Measurements from ENCODE around the gene TMEM154.

TMEM154 gene

DNA sequence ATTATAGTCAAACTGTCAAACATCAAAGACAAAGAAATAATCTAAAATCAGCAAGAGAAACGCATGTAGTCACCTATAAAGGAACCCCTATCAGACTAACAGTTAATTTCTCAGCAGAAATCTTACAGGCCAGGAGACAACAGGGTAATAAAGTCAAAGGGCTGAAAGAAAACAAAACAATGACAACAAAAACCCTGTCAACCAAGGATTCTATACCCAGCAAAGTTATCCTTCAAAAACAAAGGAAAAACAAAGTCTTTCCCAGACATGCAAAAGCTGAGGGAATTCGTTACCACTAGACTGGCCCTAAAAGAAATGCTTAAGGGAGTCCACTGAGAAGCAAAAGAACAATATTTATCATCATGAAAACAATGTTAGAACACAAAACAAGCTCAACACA lies 22.1 kb downstream of the TMEM154 start:
- no peaks in the 10 kb centered on the region for H3K27me3 ChIP-seq (ENCODE audit: control insufficient read depth, insufficient read depth, low read length)
- H3K4me1 ChIP-seq (ENCODE audit: control insufficient read depth, insufficient read depth, low read length): no peaks in the 10 kb centered on the region
- H3K27ac ChIP-seq (ENCODE audit: low read depth, low read length): no peak overlapping the region
- H3K36me3 ChIP-seq (ENCODE audit: control insufficient read depth, insufficient read depth, low read length): no peaks in the 10 kb centered on the region
- H3K9ac ChIP-seq (ENCODE audit: low read length): no peak overlapping the region
- H3K4me3 ChIP-seq (ENCODE audit: low read length): no peak overlapping the region

- no peak overlapping the region for H3K9ac ChIP-seq (ENCODE audit: low read length)
- H3K4me3 ChIP-seq (ENCODE audit: low read length): no peak overlapping the region
- H3K27me3 ChIP-seq (ENCODE audit: control insufficient read depth, insufficient read depth, low read length): no peaks in the 10 kb centered on the region
- no peak overlapping the region for H3K27ac ChIP-seq (ENCODE audit: low read depth, low read length)
- no peaks in the 10 kb centered on the region for H3K36me3 ChIP-seq (ENCODE audit: control insufficient read depth, insufficient read depth, low read length)
- H3K4me1 ChIP-seq (ENCODE audit: control insufficient read depth, insufficient read depth, low read length): no peaks in the 10 kb centered on the region
Observed at GRCh38 chr4:152655272-152656129, 24.3 kb downstream of the TMEM154 start.

- no peak overlapping the region for H3K27ac ChIP-seq (ENCODE audit: low read depth, low read length)
Observed at GRCh38 chr4:152652102-152652501, 27.7 kb downstream of the TMEM154 start.

GRCh38 chr4:152651473-152652060 lies 28.2 kb downstream of the TMEM154 start:
- H3K27ac ChIP-seq (ENCODE audit: low read depth, low read length): no peak overlapping the region
- H3K4me1 ChIP-seq (ENCODE audit: control insufficient read depth, insufficient read depth, low read length): no peaks in the 10 kb centered on the region
- H3K36me3 ChIP-seq (ENCODE audit: control insufficient read depth, insufficient read depth, low read length): no peaks in the 10 kb centered on the region
- no peaks in the 10 kb centered on the region for H3K27me3 ChIP-seq (ENCODE audit: control insufficient read depth, insufficient read depth, low read length)
- H3K4me3 ChIP-seq (ENCODE audit: low read length): no peak overlapping the region
- no peak overlapping the region for H3K9ac ChIP-seq (ENCODE audit: low read length)

More at GRCh38 chr4:152652102-152652501, 27.7 kb downstream of the TMEM154 start:
- no peak overlapping the region for H3K9ac ChIP-seq (ENCODE audit: low read length)
- H3K36me3 ChIP-seq (ENCODE audit: control insufficient read depth, insufficient read depth, low read length): no peaks in the 10 kb centered on the region
- no peak overlapping the region for H3K4me3 ChIP-seq (ENCODE audit: low read length)
- H3K4me1 ChIP-seq (ENCODE audit: control insufficient read depth, insufficient read depth, low read length): no peaks in the 10 kb centered on the region
- H3K27me3 ChIP-seq (ENCODE audit: control insufficient read depth, insufficient read depth, low read length): no peaks in the 10 kb centered on the region

DNA sequence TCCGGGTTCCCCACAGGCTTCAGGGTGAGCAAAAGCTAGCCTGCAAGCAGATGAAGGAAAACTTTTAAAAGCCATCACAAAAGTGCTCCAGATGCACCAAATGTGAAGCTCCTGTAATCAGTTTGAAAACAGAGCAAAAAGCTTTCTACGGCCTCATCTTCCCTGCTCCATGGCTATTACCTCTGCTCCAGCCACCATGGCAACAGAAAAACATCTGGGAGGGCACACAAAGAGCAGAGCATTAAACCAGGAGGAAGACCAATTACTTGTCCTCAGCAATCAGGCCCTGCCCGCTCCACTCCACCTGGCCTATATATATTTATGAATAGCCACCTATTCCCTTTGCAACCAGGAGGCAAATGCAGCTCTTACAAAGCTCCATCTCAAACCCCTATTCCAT lies 33.6 kb downstream of the TMEM154 start:
- H3K27me3 ChIP-seq (ENCODE audit: control insufficient read depth, insufficient read depth, low read length): no peaks in the 10 kb centered on the region
- H3K4me3 ChIP-seq (ENCODE audit: low read length): no peak overlapping the region
- no peak overlapping the region for H3K9ac ChIP-seq (ENCODE audit: low read length)
- no peaks in the 10 kb centered on the region for H3K36me3 ChIP-seq (ENCODE audit: control insufficient read depth, insufficient read depth, low read length)
- no peak overlapping the region for H3K27ac ChIP-seq (ENCODE audit: low read depth, low read length)
- H3K4me1 ChIP-seq (ENCODE audit: control insufficient read depth, insufficient read depth, low read length): no peaks in the 10 kb centered on the region

- no peak overlapping the region for H3K27ac ChIP-seq (ENCODE audit: low read depth, low read length)
- no peaks in the 10 kb centered on the region for H3K4me1 ChIP-seq (ENCODE audit: control insufficient read depth, insufficient read depth, low read length)
- no peaks in the 10 kb centered on the region for H3K27me3 ChIP-seq (ENCODE audit: control insufficient read depth, insufficient read depth, low read length)
- H3K4me3 ChIP-seq (ENCODE audit: low read length): no peak overlapping the region
- H3K36me3 ChIP-seq (ENCODE audit: control insufficient read depth, insufficient read depth, low read length): no peaks in the 10 kb centered on the region
- H3K9ac ChIP-seq (ENCODE audit: low read length): no peak overlapping the region
Observed at GRCh38 chr4:152644130-152644529, 35.7 kb downstream of the TMEM154 start.

GRCh38 chr4:152643153-152644035 lies 36.4 kb downstream of the TMEM154 start:
- Histone ChIP-seq H3K27ac (ENCODE audit: low read depth, low read length) (no peak overlapping the region), H3K9ac (ENCODE audit: low read length) (no peak overlapping the region), H3K4me1 (ENCODE audit: control insufficient read depth, insufficient read depth, low read length) (no peaks in the 10 kb centered on the region), H3K4me3 (ENCODE audit: low read length) (no peak overlapping the region), H3K27me3 (ENCODE audit: control insufficient read depth, insufficient read depth, low read length) (no peaks in the 10 kb centered on the region), H3K36me3 (ENCODE audit: control insufficient read depth, insufficient read depth, low read length) (no peaks in the 10 kb centered on the region)

DNA sequence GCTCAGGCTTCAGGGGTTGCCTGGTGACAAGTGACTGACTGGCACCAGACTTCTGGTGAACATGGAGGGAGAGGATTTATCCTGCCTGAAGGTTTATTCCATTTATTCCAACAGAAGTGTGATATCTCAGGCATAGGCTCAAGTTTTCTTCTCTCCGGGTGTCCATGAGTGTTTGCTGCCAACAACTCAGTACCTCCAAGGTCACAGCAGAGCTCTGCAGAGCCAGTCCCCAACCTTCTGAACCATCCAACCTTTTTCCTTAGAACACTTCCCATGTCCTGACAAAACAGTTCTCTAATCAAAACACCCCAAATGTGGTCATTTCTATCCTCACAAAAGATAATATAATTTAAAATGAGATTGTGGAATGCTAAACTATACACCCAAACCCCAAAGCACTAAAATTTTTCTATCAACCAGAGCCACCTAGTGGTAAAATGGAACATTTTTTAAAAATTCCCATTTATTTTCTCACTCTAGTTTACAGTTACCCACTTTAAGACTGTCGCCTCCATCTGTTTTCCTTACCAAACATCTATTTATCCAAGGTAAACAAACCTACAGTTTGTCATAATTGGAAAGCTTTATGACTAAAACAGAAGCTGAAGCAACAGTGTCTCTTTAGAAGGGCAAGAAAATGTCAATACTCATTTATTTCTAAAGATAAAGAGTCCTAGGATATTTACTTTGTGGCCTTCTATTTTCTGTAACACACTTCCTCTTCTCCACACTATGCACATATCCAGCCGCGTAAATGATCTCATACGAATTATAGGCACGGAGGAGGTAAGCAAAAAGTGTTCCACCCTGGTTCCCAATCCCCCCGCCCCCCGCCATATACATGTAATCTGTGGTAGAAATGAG lies 39.5 kb downstream of the TMEM154 start:
- no peaks in the 10 kb centered on the region for H3K27me3 ChIP-seq (ENCODE audit: control insufficient read depth, insufficient read depth, low read length)
- H3K4me1 ChIP-seq (ENCODE audit: control insufficient read depth, insufficient read depth, low read length): no peaks in the 10 kb centered on the region
- H3K4me3 ChIP-seq (ENCODE audit: low read length): no peak overlapping the region
- no peak overlapping the region for H3K27ac ChIP-seq (ENCODE audit: low read depth, low read length)
- H3K9ac ChIP-seq (ENCODE audit: low read length): no peak overlapping the region
- H3K36me3 ChIP-seq (ENCODE audit: control insufficient read depth, insufficient read depth, low read length): no peaks in the 10 kb centered on the region

DNA sequence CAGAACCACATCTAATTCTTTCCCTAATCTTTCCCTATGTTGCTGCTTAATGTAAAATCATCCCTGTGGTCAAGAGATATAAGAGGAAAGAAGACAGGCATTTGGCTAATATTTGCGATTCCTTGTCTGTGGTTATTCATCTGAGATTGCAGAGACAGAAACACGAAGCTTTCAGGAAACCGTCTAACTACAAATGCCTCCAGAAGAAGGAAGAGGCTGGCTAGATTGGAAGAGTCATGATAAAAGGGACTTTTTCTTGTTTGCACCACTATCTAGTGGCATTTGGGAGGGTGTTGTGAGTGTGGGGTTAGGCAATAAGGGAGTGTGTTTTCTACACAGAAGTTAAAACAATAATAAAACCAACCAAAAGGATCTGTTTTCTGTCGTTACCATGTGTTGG lies 43.9 kb downstream of the TMEM154 start:
- Histone ChIP-seq H3K27me3 (ENCODE audit: control insufficient read depth, insufficient read depth, low read length) (no peaks in the 10 kb centered on the region), H3K27ac (ENCODE audit: low read depth, low read length) (no peak overlapping the region), H3K9ac (ENCODE audit: low read length) (no peak overlapping the region), H3K4me1 (ENCODE audit: control insufficient read depth, insufficient read depth, low read length) (no peaks in the 10 kb centered on the region), H3K4me3 (ENCODE audit: low read length) (no peak overlapping the region), H3K36me3 (ENCODE audit: control insufficient read depth, insufficient read depth, low read length) (no peaks in the 10 kb centered on the region)

GRCh38 chr4:152634110-152634760 lies 45.6 kb downstream of the TMEM154 start:
- H3K36me3 ChIP-seq (ENCODE audit: control insufficient read depth, insufficient read depth, low read length): no peaks in the 10 kb centered on the region
- H3K4me1 ChIP-seq (ENCODE audit: control insufficient read depth, insufficient read depth, low read length): no peaks in the 10 kb centered on the region
- H3K27ac ChIP-seq (ENCODE audit: low read depth, low read length): no peak overlapping the region
- no peaks in the 10 kb centered on the region for H3K27me3 ChIP-seq (ENCODE audit: control insufficient read depth, insufficient read depth, low read length)
- H3K9ac ChIP-seq (ENCODE audit: low read length): no peak overlapping the region
- H3K4me3 ChIP-seq (ENCODE audit: low read length): no peak overlapping the region

DNA sequence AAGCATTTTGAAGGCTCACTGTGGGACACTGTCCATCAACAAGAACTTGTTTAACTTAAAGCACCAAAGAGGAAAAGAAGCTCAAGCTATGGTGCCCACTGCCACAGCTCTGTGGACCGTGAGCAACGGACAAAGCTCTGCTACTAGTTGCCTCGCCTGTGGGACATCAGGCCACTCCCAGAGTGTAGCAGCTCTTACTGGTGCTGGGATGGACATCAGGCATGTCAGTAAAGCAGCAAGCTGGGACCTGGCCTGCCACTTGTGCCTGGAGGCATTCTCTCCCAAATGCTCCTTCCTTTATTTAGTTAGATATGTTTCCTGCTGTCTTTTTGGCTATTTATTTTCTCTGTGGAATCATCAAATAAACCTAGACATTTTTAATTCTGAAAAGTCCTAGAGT lies 46.7 kb downstream of the TMEM154 start:
- Histone ChIP-seq H3K9ac (ENCODE audit: low read length) (no peak overlapping the region), H3K36me3 (ENCODE audit: control insufficient read depth, insufficient read depth, low read length) (no peaks in the 10 kb centered on the region), H3K27ac (ENCODE audit: low read depth, low read length) (no peak overlapping the region), H3K4me1 (ENCODE audit: control insufficient read depth, insufficient read depth, low read length) (no peaks in the 10 kb centered on the region), H3K27me3 (ENCODE audit: control insufficient read depth, insufficient read depth, low read length) (no peaks in the 10 kb centered on the region), H3K4me3 (ENCODE audit: low read length) (no peak overlapping the region)

Data from rectal smooth muscle tissue (tissue), 1 donor.